ENCODE results near the gene TTC32. TPM values are rescaled to one million over a fixed set of nuclear protein-coding genes. Genes with fewer than 3 reads are reported as not detected.
A peak's percentile ranks its signal among the peaks of the same experiment; 100 is the strongest.
"Not testable (repeated sequence)": the region's sequence is repeated elsewhere in the genome, so short reads cannot be mapped to it uniquely, and the experiment has no call there.

Gene TTC32
- polyA plus RNA-seq, 6 donors from 2014 or later: 29.8 to 46.2 (median 35.8) TPM

DNA sequence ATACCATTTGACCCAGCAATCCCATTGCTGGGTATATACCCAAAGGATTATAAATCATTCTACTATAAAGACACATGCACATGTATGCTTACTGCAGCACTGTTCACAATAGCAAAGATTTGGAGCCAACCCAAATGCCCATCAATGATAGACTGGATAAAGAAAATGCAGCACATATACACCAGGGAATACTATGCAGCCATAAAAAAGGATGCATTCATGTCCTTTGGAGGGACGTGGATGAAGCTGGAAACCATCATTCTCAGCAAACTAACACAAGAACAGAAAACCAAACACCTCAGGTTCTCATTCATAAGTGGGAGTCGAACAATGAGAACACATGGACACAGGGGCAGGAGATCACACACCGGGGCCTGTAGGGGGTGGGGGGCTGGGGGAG lies 20.4 kb upstream of the TTC32 start:
- H3K9me3 Mint-ChIP-seq: peaks cover 4 to 21% (median 14%) of the 10 kb centered on the region in 7 donors
- not testable (repeated sequence) for H3K27me3 Mint-ChIP-seq; H3K27ac Mint-ChIP-seq; H3K4me3 Mint-ChIP-seq; ATAC-seq (ENCODE audit: low read depth in 2 of 2); DNase-seq; H3K4me1 Mint-ChIP-seq
- peaks cover 41 to 52% of the 10 kb centered on the region in 2 donors for H3K36me3 Mint-ChIP-seq

DNA sequence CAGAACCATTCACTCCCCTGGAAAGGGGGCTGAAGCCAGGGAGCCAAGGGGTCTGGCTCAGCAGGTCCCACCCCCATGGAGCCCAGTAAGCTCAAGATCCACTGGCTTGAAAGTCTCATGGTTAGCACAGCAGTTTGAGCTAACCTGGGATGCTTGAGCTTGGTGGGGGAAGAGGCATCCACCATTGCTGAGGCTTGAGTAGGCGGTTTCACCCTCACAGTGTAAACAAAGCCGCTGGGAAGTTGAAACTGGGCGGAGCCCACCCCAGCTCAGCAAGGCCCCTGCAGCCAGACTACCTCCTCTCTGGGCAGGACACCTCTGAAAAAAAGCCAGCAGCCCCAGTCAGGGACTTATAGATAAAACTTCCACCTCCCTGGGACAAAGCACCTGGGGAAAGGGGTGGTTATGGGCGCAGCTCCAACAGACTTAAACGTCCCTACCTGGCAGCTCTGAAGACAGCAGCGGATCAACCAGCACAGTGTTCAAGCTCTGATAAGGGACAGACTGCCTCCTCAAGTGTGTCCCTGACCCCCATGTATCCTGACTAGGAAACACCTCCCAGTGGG lies 14.7 kb upstream of the TTC32 start:
- H3K27me3 Mint-ChIP-seq: no peaks in the 10 kb centered on the region
- H3K9me3 Mint-ChIP-seq: peaks cover 0 to 4% (median 0%) of the 10 kb centered on the region in 7 donors
- ATAC-seq (ENCODE audit: low read depth in 2 of 2) (no peak), DNase-seq (no peak)
- no peak overlapping the region for H3K27ac Mint-ChIP-seq
- H3K36me3 Mint-ChIP-seq: peaks cover 20 to 26% of the 10 kb centered on the region in 2 donors
- H3K4me3 Mint-ChIP-seq: no peak overlapping the region
- no peaks in the 10 kb centered on the region for H3K4me1 Mint-ChIP-seq

DNA sequence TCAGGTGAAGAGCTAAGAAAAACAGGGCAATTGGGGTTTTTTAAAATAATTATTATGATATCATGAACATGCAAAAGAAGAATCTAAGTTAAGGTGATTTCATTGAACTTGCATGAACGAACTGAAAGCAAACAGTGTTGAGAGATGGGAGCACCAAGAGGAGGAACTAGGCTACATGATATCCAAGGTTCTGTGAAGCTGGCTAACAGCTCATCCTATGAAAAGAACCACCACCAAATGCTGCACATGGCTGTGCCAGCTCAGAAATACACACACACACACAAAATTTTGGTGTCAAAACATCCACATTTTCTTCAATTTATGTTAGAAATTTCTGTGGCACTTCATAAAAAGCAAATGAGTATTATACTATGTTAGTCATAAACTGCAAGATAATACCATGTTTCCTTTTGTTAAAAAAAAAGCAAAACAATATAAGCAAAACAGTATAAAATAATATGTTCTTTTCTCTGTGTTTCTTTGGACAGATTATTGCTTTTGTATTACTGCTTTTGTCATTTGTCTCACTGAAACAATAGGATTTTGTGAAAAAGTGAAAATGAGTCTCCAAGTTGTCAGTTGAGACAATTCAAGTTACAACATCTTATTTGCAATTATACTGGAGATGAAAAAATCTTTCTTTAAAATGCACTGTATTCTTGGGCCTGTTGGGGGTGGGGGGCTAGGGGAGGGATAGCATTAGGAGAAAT lies 12.6 kb upstream of the TTC32 start:
- Mint-ChIP-seq H3K4me3 (no peak overlapping the region), H3K27ac (no peak overlapping the region), H3K4me1 (no peaks in the 10 kb centered on the region), H3K27me3 (no peaks in the 10 kb centered on the region), H3K36me3 (peaks cover 25 to 28% of the 10 kb centered on the region in 2 donors), H3K9me3 (peaks cover 0 to 1% (median 0%) of the 10 kb centered on the region in 7 donors)
- DNase-seq (no peak), ATAC-seq (ENCODE audit: low read depth in 2 of 2) (no peak)

DNA sequence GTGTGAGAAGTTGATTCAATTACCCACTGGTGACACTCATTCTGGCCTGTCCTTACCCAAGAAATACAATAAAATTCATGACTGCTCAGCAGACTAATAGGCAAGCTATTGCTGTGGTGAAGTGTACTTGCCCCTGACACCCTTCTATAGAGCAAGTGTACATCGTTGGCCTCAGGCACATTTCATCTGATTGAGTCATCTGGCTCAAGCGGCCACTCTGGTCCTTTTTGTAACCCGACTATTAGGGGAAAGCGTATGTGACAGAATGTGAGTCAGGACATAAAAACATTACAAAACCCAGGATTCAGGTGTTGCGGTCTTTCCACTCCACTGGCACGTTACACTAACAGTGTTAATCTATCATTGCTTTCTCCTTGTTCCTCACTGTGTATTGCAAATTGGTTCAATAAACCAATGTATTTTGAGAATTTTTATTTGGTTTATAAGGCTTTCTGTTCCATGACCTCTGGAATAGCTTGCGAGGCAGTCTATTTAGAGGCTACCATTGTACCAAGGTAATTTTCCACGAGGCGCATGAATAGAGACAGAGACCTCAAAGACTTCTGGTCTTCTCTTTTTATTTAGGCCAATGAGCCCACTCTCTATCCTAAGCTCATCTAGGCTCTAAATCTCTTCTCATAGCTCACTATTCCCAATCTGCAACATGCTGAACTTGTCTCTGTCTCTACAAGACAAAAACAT lies 10.2 kb upstream of the TTC32 start:
- Mint-ChIP-seq H3K4me1 (no peaks in the 10 kb centered on the region), H3K9me3 (no peaks in the 10 kb centered on the region), H3K27me3 (no peaks in the 10 kb centered on the region), H3K4me3 (no peak overlapping the region), H3K27ac (no peak overlapping the region), H3K36me3 (peaks cover 12 to 13% of the 10 kb centered on the region in 2 donors)
- no peak for DNase-seq
- no peak for ATAC-seq (ENCODE audit: low read depth in 2 of 2)

DNA sequence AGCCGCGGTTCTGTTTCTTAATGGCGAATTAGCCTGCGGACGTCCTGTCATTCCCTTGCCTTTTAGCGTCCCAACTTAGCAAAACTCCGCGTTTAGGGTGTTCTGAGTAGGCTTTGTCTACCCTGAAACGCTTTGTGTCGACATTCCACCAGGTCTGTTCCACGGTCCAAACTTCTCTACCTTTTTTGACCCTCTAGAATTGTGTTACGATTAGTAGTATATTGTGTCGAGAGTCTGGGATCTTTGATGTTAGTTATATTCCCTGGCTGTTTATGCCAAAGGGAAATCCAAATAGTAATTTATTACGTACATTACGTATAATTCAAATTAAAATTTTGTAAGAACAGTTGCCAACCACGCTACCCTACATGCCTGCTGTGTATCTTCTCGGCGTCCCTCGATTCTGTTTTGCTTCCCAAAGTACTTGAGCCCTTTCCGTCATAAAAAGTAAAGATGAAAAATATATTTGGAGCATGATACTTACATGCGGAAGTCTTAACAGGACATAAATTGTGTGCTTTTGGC lies 495 bp upstream of the TTC32 start:
- Mint-ChIP-seq H3K27ac (peak overlapping the region; percentile 92 to 99 (median 99)), H3K4me3 (peak overlapping the region; percentile 79 to 99 (median 98)), H3K9me3 (peaks cover 0 to 3% (median 0%) of the 10 kb centered on the region in 7 donors), H3K27me3 (peaks cover 0 to 15% (median 3%) of the 10 kb centered on the region in 3 donors), H3K4me1 (peaks cover 16 to 39% (median 23%) of the 10 kb centered on the region in 3 donors), H3K36me3 (peaks cover 0 to 10% of the 10 kb centered on the region in 2 donors)
- ATAC-seq (ENCODE audit: low read depth in 2 of 2): peak in 1 of 2 donors; percentile 4
- no peak for DNase-seq

DNA sequence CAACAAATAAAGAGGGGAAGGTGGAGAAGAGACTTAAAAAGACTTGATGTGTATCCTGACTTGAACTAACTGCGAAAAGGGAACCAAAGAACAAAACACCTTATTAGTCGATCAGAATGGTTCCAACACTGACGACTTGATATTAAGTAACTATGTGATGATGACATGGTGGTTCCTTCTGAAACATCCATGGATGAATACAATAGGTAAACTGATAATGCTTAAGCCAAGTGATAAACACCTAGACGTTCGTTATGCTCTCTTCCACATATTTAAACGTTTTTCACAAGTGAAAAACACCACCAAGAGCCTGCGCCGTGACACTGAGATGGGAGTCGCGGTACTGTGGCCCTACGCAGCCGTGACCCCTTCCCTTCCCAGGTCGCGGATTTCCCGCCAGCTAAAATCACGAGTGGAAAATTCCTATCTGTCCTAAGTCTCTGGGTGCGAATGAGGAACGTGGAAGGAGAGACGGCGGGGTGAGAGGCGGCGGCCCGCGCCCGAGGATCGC lies 797 bp downstream of the TTC32 start:
- peak; percentile 7 for ATAC-seq (ENCODE audit: low read depth in 2 of 2)
- peaks cover 0 to 15% (median 0%) of the 10 kb centered on the region in 3 donors for H3K27me3 Mint-ChIP-seq
- H3K4me1 Mint-ChIP-seq: peaks cover 16 to 40% (median 23%) of the 10 kb centered on the region in 3 donors
- H3K36me3 Mint-ChIP-seq: peaks cover 0 to 10% of the 10 kb centered on the region in 2 donors
- DNase-seq: no peak
- peaks cover 0 to 3% (median 0%) of the 10 kb centered on the region in 7 donors for H3K9me3 Mint-ChIP-seq
- H3K27ac Mint-ChIP-seq: peak overlapping the region; percentile 92 to 99 (median 99)
- H3K4me3 Mint-ChIP-seq: peak overlapping the region; percentile 79 to 99 (median 98)

DNA sequence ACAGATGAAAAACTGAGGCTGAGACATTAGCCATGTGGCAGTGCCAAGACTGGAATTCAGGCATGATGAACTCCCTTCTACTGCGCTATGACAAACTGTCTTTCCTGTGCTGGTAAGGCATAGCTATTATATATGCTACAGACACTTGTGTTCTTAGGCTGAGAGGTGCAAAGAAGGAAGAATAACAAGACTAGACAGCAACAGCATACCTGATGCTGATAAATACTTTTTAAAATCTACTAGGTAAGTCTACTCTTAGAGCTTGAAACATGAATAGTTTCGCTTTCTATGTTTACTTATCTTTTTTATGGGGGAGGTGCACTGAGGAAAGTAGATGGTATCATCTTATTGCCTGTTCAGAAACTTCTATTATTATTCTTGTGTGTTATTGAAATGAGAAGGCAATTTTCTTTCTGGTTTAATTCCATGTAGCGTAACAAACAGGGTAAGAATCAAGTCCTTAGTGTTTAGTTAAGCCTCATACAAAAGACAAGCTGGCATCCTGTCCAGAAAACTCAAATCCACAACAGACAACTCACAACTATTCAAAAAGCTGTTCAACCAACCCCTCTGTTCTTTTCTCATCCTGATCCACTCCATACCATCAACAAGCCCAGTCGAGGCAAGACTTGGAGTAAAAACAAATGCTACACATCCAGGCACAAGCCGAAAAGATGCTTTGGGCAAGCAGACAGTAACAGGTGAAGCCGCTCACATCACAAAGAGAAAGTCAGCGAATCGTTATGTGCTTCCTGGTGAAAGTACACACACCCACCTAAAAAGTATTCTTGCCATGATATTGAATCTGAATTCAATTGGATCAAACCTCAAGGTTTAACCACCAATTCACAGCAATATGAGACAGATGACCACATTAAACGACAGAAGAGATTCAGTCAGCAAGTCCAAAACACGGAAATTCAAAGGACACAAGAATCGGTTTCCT lies 1.5 kb downstream of the TTC32 start:
- ATAC-seq (ENCODE audit: low read depth in 2 of 2): no peak
- H3K27ac Mint-ChIP-seq: peak overlapping the region; percentile 92 to 99 (median 99)
- H3K4me1 Mint-ChIP-seq: peaks cover 16 to 44% (median 23%) of the 10 kb centered on the region in 3 donors
- H3K4me3 Mint-ChIP-seq: peak overlapping the region; percentile 79 to 99 (median 98)
- H3K9me3 Mint-ChIP-seq: peaks cover 0 to 3% (median 0%) of the 10 kb centered on the region in 7 donors
- peaks cover 0 to 15% (median 0%) of the 10 kb centered on the region in 3 donors for H3K27me3 Mint-ChIP-seq
- peaks cover 0 to 10% of the 10 kb centered on the region in 2 donors for H3K36me3 Mint-ChIP-seq
- DNase-seq: peak; percentile 2

DNA sequence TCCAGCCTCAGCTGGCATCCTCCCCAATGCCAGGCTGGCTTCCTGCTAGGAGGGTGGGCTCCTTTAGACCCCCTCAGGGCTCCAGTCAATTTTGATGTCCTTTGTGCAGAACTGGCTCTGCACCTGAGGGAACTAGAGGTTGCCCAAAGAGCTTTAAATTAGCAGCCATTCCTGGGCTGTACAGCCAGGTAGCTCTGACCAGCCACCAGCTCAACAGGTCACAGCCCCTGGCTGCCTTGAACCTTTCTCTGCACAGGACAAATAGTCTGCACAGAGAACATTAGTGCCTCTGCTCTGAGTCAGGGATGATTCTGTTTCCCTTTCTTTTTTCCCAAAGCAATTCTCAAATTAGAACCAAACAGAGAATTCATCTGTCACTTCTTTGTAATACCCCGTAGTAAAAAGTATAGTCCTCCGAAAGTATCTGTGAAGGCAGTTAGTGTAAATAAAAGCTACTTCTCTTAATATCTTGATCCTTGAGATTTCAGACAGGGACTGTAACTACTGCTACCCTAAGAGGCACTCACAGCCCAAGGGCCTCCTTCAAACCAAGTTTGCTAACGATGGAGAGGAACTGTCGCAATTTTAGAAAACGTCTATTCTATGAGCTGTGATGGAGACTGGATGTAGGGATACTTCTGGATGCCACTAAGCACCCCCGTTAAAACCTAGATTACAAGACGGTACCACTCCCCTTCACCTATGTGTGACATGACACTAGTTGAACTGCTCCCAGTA lies 3.0 kb downstream of the TTC32 start:
- peaks cover 0 to 5% (median 0%) of the 10 kb centered on the region in 3 donors for H3K27me3 Mint-ChIP-seq
- H3K4me1 Mint-ChIP-seq: peaks cover 16 to 50% (median 29%) of the 10 kb centered on the region in 3 donors
- H3K36me3 Mint-ChIP-seq: peaks cover 0 to 2% of the 10 kb centered on the region in 2 donors
- no peak for ATAC-seq (ENCODE audit: low read depth in 2 of 2)
- no peaks in the 10 kb centered on the region for H3K9me3 Mint-ChIP-seq
- H3K27ac Mint-ChIP-seq: peak overlapping the region in 1 of 6 donors; percentile 67
- H3K4me3 Mint-ChIP-seq: peak overlapping the region in 1 of 8 donors; percentile 56
- no peak for DNase-seq

DNA sequence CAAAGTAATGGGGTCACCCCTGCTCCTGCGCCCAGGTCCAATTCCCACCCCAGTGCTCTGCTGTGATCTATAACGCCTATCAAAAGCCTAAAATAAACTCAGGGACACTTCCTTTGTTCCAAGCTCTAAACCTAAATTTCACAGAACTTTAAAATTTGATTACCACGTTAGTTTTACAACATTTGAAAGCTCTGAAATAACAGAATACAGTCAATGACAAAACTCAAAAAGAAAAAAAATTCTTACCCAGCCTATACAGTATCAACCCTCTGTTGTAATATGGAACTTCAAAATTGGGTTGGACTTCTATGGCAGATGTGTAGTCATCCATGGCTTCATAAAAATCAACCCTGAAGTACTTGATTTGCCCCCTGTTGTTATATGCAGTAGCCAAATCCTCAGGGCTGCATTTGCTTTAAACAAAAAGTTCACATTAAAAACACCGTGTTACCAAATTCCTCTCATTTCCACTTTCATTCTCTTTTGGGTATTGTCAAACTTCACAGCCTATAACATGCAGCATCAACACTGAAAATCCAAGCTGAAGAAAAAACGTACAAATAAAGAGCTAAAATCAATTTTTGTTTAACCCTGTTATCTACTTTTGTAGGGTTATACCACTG lies 4.0 kb downstream of the TTC32 start:
- ATAC-seq (ENCODE audit: low read depth in 2 of 2) (no peak), DNase-seq (no peak)
- Mint-ChIP-seq H3K27ac (peak overlapping the region in 1 of 6 donors; percentile 79), H3K9me3 (no peaks in the 10 kb centered on the region), H3K4me3 (peak overlapping the region in 2 of 8 donors; percentile 11 to 47), H3K27me3 (no peaks in the 10 kb centered on the region), H3K4me1 (peaks cover 16 to 49% (median 29%) of the 10 kb centered on the region in 3 donors), H3K36me3 (no peaks in the 10 kb centered on the region)

DNA sequence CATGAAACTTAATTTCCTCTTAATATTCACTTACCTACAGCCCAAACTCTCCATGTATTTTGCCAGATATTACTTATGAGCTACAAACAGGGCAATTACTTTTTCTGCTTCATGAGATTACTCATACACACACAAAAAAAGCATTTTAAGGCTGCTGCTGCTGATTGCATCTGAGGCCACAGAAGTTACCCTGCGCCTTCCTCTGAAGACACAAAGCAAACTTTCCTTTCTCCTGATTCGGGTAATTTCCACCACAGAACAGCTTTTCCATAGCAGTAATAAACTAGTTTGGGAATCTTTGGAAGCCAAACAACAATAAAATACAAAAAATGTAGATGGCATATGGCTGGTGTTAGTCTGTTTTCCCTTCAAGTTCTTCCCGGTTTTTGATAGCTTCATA lies 6.2 kb downstream of the TTC32 start:
- Mint-ChIP-seq H3K9me3 (peaks cover 3 to 7% (median 4%) of the 10 kb centered on the region in 7 donors), H3K27me3 (no peaks in the 10 kb centered on the region), H3K27ac (no peak overlapping the region), H3K4me1 (peaks cover 18 to 52% (median 32%) of the 10 kb centered on the region in 3 donors), H3K36me3 (peaks cover 0 to 6% of the 10 kb centered on the region in 2 donors), H3K4me3 (no peak overlapping the region)
- DNase-seq (no peak), ATAC-seq (ENCODE audit: low read depth in 2 of 2) (no peak)

DNA sequence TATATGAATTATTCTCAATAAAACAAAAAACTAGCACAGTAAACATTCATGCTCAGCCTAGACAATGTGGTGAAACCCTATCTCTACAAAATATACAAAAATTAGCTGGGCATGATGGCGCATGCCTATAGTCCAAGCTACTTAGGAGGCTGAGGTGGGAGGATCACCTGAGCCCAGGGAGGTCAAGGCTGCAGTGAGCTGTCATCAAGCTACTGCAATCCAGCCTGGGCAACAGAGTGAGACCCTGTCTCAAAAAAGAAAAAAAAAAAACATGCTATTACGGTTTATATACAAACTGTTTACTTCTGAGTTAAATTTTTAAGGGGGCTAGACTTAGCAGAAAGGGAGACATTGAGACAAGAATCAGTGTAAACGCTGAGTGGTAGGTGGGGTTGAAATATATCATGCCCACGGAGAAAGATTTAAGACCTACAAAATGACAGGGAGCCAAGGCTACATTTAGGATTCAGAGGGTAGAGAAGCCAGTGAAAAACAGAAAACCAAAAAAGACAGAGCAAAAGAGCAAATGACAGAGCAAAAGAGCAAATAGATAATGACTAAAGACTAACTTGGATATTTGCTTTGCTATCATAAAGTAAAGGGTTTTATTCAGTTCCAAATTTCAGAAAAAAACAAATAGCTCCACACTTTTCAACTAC lies 7.5 kb downstream of the TTC32 start:
- peaks cover 0 to 6% of the 10 kb centered on the region in 2 donors for H3K36me3 Mint-ChIP-seq
- no peak overlapping the region for H3K4me3 Mint-ChIP-seq

More for the DNA sequence above, 7.5 kb downstream of the TTC32 start:
- Mint-ChIP-seq H3K27me3 (no peaks in the 10 kb centered on the region), H3K27ac (peak overlapping the region in 1 of 6 donors; percentile 57), H3K4me1 (peaks cover 9 to 44% (median 29%) of the 10 kb centered on the region in 3 donors), H3K9me3 (peaks cover 3 to 7% (median 4%) of the 10 kb centered on the region in 7 donors)
- no peak for ATAC-seq (ENCODE audit: low read depth in 2 of 2)
- no peak for DNase-seq

All from naive B cell (primary cell).